SH-SY5Y (cell line): ENCODE measurements around the gene CPZ.

Source experiments
- GATA2 ChIP-seq: IDR thresholded peaks from 2 replicates; pipeline ENCODE4 v1.6.1; 2011; ENCODE audit warnings: mild to moderate bottlenecking, low read depth, low read length
- GATA3 ChIP-seq: IDR thresholded peaks from 2 replicates; pipeline ENCODE4 v1.6.1; 2011; ENCODE audit warnings: low read depth, mild to moderate bottlenecking, low read length, moderate library complexity

DNA sequence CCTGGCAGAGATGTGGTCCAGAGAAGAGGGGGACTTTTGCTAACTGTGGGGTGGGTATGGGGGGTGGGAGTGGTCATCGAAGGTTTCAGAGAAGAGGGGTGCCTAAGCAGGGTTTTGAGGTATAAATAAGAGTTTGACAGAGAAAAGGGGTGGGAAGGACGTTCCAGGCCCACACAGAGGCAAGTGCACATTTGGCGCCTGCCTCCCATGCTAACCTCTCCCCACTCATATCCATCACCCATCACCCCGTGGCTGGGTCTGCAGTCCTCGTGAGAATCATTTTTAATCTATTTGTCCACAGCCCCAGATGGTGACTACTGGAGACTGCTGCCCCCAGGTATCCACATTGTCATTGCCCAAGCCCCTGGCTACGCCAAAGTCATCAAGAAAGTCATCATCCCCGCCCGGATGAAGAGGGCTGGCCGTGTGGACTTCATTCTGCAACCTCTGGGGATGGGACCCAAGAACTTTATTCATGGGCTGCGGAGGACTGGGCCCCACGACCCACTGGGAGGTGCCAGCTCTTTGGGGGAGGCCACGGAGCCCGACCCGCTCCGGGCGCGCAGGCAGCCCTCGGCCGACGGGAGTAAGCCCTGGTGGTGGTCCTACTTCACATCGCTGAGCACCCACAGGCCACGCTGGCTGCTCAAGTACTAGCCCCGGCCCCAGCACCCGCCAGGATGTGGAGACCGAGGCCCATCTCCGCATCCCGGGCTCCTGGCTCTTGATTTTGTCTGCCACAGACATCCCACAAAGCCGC, 26.6 kb downstream of the CPZ start:
- TF ChIP-seq GATA2 (no peak), GATA3 (no peak)
